ENCODE measurements around the gene CELF1. TPM values are rescaled to one million over a fixed set of nuclear protein-coding genes. Genes with fewer than 3 reads are reported as not detected.

Gene CELF1
- total RNA-seq, 2 experiments from 2014 or later = 103 to 111 TPM

DNA sequence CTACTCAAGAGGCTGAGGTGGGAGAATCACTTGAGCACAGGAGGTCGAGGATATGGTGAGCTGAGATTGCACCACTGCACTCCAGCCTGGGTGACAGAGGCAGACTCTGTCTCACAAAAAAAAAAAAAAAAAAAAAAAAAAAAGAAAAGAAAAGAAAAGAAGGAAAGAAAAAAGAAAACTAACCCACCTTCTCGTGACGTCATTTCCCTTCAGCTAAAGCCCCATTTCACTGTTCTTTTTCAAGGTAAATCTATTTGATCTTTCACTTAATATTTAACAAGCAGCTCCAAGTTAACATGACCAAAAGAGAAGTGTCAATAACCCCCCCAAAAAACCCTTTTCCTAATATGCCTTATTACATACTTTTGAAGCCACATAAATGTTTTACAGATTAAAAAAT lies 109.1 kb downstream of the CELF1 start:
- Mint-ChIP-seq H3K9me3 (no peaks in the 10 kb centered on the region), H3K36me3 (ENCODE audit: low read depth) (no peaks in the 10 kb centered on the region), H3K27me3 (no peaks in the 10 kb centered on the region), H3K4me3 (no peak overlapping the region), H3K27ac (no peak overlapping the region), H3K4me1 (ENCODE audit: low read depth) (no peaks in the 10 kb centered on the region)
- ATAC-seq (ENCODE audit: poor library complexity) (no peak), DNase-seq (no peak)
- no peaks in the 10 kb centered on the region for H3K27me3 ChIP-seq (ENCODE audit: control insufficient read depth in 1 of 2, insufficient read depth in 2 of 2, low read length in 2 of 2)
- H3K9me3 ChIP-seq (ENCODE audit: control insufficient read depth in 1 of 2, insufficient read depth in 1 of 2, low read length in 2 of 2) = no peaks in the 10 kb centered on the region
- peaks cover 3% of the 10 kb centered on the region for H3K4me1 ChIP-seq (ENCODE audit: insufficient read depth, low read length)
- TF ChIP-seq, protein P1, sequence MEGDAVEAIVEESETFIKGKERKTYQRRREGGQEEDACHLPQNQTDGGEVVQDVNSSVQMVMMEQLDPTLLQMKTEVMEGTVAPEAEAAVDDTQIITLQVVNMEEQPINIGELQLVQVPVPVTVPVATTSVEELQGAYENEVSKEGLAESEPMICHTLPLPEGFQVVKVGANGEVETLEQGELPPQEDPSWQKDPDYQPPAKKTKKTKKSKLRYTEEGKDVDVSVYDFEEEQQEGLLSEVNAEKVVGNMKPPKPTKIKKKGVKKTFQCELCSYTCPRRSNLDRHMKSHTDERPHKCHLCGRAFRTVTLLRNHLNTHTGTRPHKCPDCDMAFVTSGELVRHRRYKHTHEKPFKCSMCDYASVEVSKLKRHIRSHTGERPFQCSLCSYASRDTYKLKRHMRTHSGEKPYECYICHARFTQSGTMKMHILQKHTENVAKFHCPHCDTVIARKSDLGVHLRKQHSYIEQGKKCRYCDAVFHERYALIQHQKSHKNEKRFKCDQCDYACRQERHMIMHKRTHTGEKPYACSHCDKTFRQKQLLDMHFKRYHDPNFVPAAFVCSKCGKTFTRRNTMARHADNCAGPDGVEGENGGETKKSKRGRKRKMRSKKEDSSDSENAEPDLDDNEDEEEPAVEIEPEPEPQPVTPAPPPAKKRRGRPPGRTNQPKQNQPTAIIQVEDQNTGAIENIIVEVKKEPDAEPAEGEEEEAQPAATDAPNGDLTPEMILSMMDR (IDR thresholded peaks at IDR 0.05) = no peak
- no peak overlapping the region for H3K4me3 ChIP-seq (ENCODE audit: low read length)
- H3K36me3 ChIP-seq (ENCODE audit: insufficient read depth, low read length) = no peaks in the 10 kb centered on the region
- CTCF ChIA-PET = interaction anchor here (1.1 kb wide), 1 partner anchor 32 kb away, joined by 3 read pairs; no protein-coding TSS in a partner anchor
- POLR2A ChIA-PET = no interaction called here
- H3K27ac ChIP-seq (ENCODE audit: low read depth in 1 of 2, low read length in 2 of 2) = no peak overlapping the region
- intact Hi-C loops (cut with DNase I, micrococcal nuclease) = no loop called here

DNA sequence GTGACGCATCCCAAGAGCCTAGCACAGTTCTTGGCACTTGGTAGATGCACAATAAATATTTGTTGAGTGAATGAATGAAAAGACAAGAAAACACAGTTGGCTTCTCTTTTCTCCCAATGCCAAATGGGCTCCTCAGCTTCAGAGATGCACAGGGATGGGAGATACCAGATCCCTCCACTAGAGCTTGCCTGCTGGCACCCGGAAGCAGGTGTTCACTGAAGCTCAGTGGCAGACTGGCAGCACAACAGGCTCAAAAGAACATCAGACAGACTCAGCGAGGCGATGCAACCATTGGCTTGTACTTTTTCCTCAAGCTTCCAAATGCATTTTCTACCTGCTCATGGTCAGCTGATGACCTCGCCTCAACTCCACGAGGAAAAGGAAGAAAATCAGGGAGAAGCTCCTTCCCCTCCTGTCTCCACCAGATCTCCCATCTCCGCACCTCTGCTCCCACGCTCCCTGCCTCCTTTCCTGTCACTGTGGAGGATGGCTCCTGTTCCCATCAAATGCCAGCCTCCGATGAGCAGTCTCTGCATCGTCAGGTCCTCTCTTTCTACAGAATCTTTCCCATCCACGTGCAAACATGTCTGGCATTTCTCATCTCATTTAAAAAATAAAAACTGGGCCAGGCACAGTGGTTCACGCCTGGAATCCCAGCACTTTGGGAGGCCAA lies 109.8 kb downstream of the CELF1 start:
- peaks cover 3% of the 10 kb centered on the region for H3K4me1 ChIP-seq (ENCODE audit: insufficient read depth, low read length)
- Mint-ChIP-seq H3K4me1 (ENCODE audit: low read depth) (no peaks in the 10 kb centered on the region), H3K27ac (peak overlapping the region; percentile 55), H3K27me3 (no peaks in the 10 kb centered on the region), H3K36me3 (ENCODE audit: low read depth) (no peaks in the 10 kb centered on the region), H3K4me3 (no peak overlapping the region), H3K9me3 (no peaks in the 10 kb centered on the region)
- ATAC-seq (ENCODE audit: poor library complexity) (peak; percentile 61), DNase-seq (no peak)
- ChIA-PET CTCF (interaction anchor here (1.1 kb wide), 1 partner anchor 69 kb away, joined by 3 read pairs; no protein-coding TSS in a partner anchor), POLR2A (no interaction called here)
- no peak overlapping the region for H3K4me3 ChIP-seq (ENCODE audit: low read length)
- TF ChIP-seq, protein P1 (IDR thresholded peaks at IDR 0.05) = no peak
- H3K27me3 ChIP-seq (ENCODE audit: control insufficient read depth in 1 of 2, insufficient read depth in 2 of 2, low read length in 2 of 2) = no peaks in the 10 kb centered on the region
- no peak overlapping the region for H3K27ac ChIP-seq (ENCODE audit: low read depth in 1 of 2, low read length in 2 of 2)
- no peaks in the 10 kb centered on the region for H3K9me3 ChIP-seq (ENCODE audit: control insufficient read depth in 1 of 2, insufficient read depth in 1 of 2, low read length in 2 of 2)
- intact Hi-C loops (cut with DNase I, micrococcal nuclease) = no loop called here
- H3K36me3 ChIP-seq (ENCODE audit: insufficient read depth, low read length) = no peaks in the 10 kb centered on the region

- Histone ChIP-seq H3K27ac (ENCODE audit: low read depth in 1 of 2, low read length in 2 of 2) (no peak overlapping the region), H3K4me3 (ENCODE audit: low read length) (no peak overlapping the region), H3K36me3 (ENCODE audit: insufficient read depth, low read length) (no peaks in the 10 kb centered on the region), H3K4me1 (ENCODE audit: insufficient read depth, low read length) (peaks cover 3% of the 10 kb centered on the region), H3K27me3 (ENCODE audit: control insufficient read depth in 1 of 2, insufficient read depth in 2 of 2, low read length in 2 of 2) (no peaks in the 10 kb centered on the region), H3K9me3 (ENCODE audit: control insufficient read depth in 1 of 2, insufficient read depth in 1 of 2, low read length in 2 of 2) (peaks cover 0 to 5% of the 10 kb centered on the region in 2 experiments)
- Mint-ChIP-seq H3K9me3 (no peaks in the 10 kb centered on the region), H3K4me3 (no peak overlapping the region), H3K4me1 (ENCODE audit: low read depth) (no peaks in the 10 kb centered on the region), H3K27ac (no peak overlapping the region), H3K27me3 (no peaks in the 10 kb centered on the region), H3K36me3 (ENCODE audit: low read depth) (no peaks in the 10 kb centered on the region)
- DNase-seq = no peak
- ATAC-seq (ENCODE audit: poor library complexity) = no peak
- TF ChIP-seq, protein P1 (IDR thresholded peaks at IDR 0.05) = no peak
- intact Hi-C loops (cut with DNase I, micrococcal nuclease) = no loop called here
- ChIA-PET POLR2A (no interaction called here), CTCF (interaction anchor here (1.1 kb wide), 1 partner anchor 68 kb away, joined by 3 read pairs; no protein-coding TSS in a partner anchor)
Measured at GRCh38 chr11:47442514-47442913, 110.4 kb downstream of the CELF1 start.
